Endothelial cell of umbilical vein (primary cell): ENCODE measurements around the gene ATP10A.

Experiments used
- CTCF ChIP-seq, 2 donors: IDR thresholded peaks; 1 replicate in 1 of 2; 2 replicates in 1 of 2; pipeline ENCODE4 v1.5.1; 2011; ENCODE audit warnings: low read length in 2 of 2, mild to moderate bottlenecking in 2 of 2, moderate library complexity in 2 of 2, control low read depth in 1 of 2, inconsistent platforms in 1 of 2, low read depth in 1 of 2; ENCODE audit not compliant: insufficient read depth in 1 of 2; ENCODE audit errors: extremely low read depth in 1 of 2
- EZH2 ChIP-seq: IDR thresholded peaks from 2 replicates; pipeline ENCODE4 v1.6.1; 2012; ENCODE audit warnings: borderline replicate concordance, low read depth, mild to moderate bottlenecking, moderate library complexity, low read length, inconsistent platforms; ENCODE audit not compliant: severe bottlenecking
- GATA2 ChIP-seq: IDR thresholded peaks from 2 replicates; pipeline ENCODE4 v1.7.0; 2011; ENCODE audit warnings: low read depth, mild to moderate bottlenecking, moderate library complexity, mixed read lengths, low read length; ENCODE audit not compliant: insufficient read length, insufficient read depth
- MAX ChIP-seq: IDR thresholded peaks from 2 replicates; pipeline ENCODE4 v1.6.1; 2011; ENCODE audit not compliant: insufficient read depth, insufficient read length
- POLR2A ChIP-seq: IDR thresholded peaks from 2 replicates; pipeline ENCODE4 v1.6.1; 2012; ENCODE audit warnings: low read depth, mild to moderate bottlenecking, control low read depth, low read length
- POLR2AphosphoS5 ChIP-seq: IDR thresholded peaks from 2 replicates; pipeline ENCODE4 v1.6.1; 2012; ENCODE audit warnings: low read depth, mild to moderate bottlenecking, control low read depth, low read length, moderate library complexity; ENCODE audit not compliant: insufficient read depth

- TF ChIP-seq CTCF (IDR thresholded peaks at IDR 0.05; ENCODE audit: extremely low read depth in 1 of 2, insufficient read depth in 1 of 2, low read depth in 1 of 2, low read length in 2 of 2) (no peak), POLR2A (no peak), POLR2AphosphoS5 (no peak), EZH2 (no peak), MAX (no peak), GATA2 (no peak)
These were observed 121.9 kb downstream of the ATP10A start for GRCh38 chr15:25741256-25741580.
